NT2/D1 (cell line): ENCODE results near the gene TMC2.
"Not testable (repeated sequence)": the region's sequence is repeated elsewhere in the genome, so short reads cannot be mapped to it uniquely, and the experiment has no call there.

ENCODE experiments used
- DNase-seq: peaks from one replicate; pipeline ENCODE4 v3.0.0-alpha.2; 2011; ENCODE audit warnings: low read depth, low spot score
- H3K27me3 ChIP-seq: 2 replicates; pipeline ENCODE4 v1.6.0; 2011; ENCODE audit warnings: mild to moderate bottlenecking; ENCODE audit not compliant: insufficient read length, insufficient read depth
- H3K36me3 ChIP-seq: 2 replicates; pipeline ENCODE4 v1.6.1; 2011; ENCODE audit warnings: mild to moderate bottlenecking, low read length, mixed read lengths; ENCODE audit not compliant: insufficient read depth, insufficient read length
- H3K4me1 ChIP-seq: 2 replicates; pipeline ENCODE4 v1.5.1; 2011; ENCODE audit not compliant: insufficient read depth, insufficient read length
- H3K4me3 ChIP-seq: 2 replicates; pipeline ENCODE4 v1.5.1; 2011; ENCODE audit warnings: low read depth; ENCODE audit not compliant: insufficient read length
- H3K9ac ChIP-seq: 2 replicates; pipeline ENCODE4 v1.6.0; 2011; ENCODE audit warnings: low read depth; ENCODE audit not compliant: insufficient read length
- H3K9me3 ChIP-seq: 2 replicates; pipeline ENCODE4 v1.5.1; 2011; ENCODE audit warnings: mild to moderate bottlenecking, low read length; ENCODE audit not compliant: insufficient read depth
- SUZ12 ChIP-seq: IDR thresholded peaks from 2 replicates; pipeline ENCODE4 v1.6.1; 2011; ENCODE audit not compliant: insufficient read length, insufficient read depth; ENCODE audit errors: extremely low read depth
- YY1 ChIP-seq: IDR thresholded peaks from 2 replicates; pipeline ENCODE4 v1.6.1; 2011; ENCODE audit not compliant: insufficient read length, insufficient read depth
- ZNF274 ChIP-seq: IDR thresholded peaks from 2 replicates; pipeline ENCODE4 v1.6.1; 2011; ENCODE audit warnings: mild to moderate bottlenecking, low read depth, low read length

Gene TMC2

DNA sequence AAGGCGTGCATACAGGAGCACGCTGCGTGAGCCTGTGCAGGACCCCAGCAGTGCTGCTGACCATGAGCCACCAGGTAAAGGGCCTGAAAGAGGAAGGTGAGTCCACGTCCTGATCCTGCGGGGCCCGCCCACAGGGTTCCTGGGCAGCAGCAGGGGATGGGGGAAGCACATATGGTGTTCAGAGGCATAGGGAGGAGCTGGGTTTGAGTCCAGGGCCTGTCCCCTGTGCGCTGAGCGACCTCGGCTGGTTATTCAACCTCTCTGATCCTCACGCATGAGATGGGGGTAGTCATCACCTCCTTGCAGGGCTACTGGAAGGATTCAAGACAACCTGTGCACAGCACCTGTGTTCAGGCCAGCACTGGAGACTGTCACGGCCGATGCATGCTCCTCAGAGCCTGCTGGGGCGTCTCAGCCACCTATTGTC is at the start of gene TMC2:
Gene TMC2, plus strand, starts transcription at position 14 of the 427 bp plus-strand sequence. Its CDS starts 49 bp downstream, at position 63.
- Histone ChIP-seq H3K27me3 (peaks cover 19% of the 10 kb centered on the region), H3K4me3 (no peak within 1 kb of the TSS), H3K4me1 (peaks cover 9% of the 10 kb centered on the region), H3K36me3 (no peaks in the 10 kb centered on the region), H3K9ac (no peak within 1 kb of the TSS), H3K9me3 (no peaks in the 10 kb centered on the region)
- no peak for DNase-seq
- TF ChIP-seq YY1 (no peak), SUZ12 (no peak), ZNF274 (no peak)

DNA sequence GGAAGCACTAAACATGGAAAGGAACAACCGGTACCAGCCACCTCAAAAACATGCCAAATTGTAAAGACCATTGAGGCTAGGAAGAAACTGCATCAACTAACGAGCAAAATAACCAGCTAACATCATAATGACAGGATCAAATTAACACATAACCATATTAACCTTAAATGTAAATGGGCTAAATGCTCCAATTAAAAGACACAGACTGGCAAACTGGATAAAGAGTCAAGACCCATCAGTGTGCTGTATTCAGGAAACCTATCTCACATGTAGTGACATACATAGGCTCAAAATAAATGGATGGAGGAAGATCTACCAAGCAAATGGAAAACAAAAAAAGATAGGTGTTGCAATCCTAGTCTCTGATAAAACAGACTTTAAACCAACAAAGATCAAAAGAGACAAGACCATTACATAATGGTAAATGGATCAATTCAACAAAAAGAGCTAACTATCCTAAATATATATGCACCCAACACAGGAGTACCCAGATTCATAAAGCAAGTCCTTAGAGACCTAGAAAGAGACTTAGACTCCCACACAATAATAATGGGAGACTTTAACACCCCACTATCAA is 33.5 kb upstream of the TMC2 start:
- H3K4me3 ChIP-seq, H3K9ac ChIP-seq, H3K9me3 ChIP-seq, DNase-seq, H3K27me3 ChIP-seq, H3K4me1 ChIP-seq: not testable (repeated sequence)
- H3K36me3 ChIP-seq = peaks cover 10% of the 10 kb centered on the region

DNA sequence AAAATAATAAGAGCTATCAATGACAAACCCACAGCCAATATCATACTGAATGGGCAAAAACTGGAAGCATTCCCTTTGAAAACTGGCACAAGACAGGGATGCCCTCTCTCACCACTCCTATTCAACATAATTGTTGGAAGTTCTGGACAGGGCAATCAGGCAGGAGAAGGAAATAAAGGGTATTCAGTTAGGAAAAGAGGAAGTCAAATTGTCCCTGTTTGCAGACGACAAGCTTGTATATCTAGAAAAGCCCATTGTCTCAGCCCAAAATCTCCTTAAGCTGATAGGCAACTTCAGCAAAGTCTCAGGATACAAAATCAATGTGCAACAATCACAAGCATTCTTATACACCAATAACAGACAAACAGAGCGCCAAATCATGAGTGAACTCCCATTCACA is 31.6 kb upstream of the TMC2 start:
- H3K4me1 ChIP-seq, H3K36me3 ChIP-seq, H3K9me3 ChIP-seq, DNase-seq, H3K4me3 ChIP-seq, H3K9ac ChIP-seq: not testable (repeated sequence)
- peaks cover 17% of the 10 kb centered on the region for H3K27me3 ChIP-seq

DNA sequence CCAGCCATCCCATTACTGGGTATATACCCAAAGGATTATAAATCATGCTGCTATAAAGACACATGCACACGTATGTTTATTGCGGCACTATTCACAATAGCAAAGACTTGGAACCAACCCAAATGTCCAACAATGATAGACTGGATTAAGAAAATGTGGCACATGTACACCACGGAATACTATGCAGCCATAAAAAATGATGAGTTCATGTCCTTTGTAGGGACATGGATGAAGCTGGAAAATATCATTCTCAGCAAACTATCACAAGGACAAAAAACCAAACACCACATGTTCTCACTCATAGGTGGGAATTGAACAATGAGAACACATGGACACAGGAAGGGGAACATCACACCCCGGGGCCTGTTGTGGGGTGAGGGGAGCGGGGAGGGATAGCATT is 29.9 kb upstream of the TMC2 start:
- H3K4me3 ChIP-seq, H3K9me3 ChIP-seq, H3K36me3 ChIP-seq, DNase-seq, H3K4me1 ChIP-seq, H3K9ac ChIP-seq: not testable (repeated sequence)
- H3K27me3 ChIP-seq = peaks cover 33% of the 10 kb centered on the region

- DNase-seq = no peak
- Histone ChIP-seq H3K9me3 (no peaks in the 10 kb centered on the region), H3K36me3 (no peaks in the 10 kb centered on the region), H3K27me3 (peaks cover 43% of the 10 kb centered on the region), H3K4me3 (no peak overlapping the region), H3K9ac (no peak overlapping the region), H3K4me1 (no peaks in the 10 kb centered on the region)
- no peak for TF ChIP-seq SUZ12
- no peak for TF ChIP-seq YY1
- TF ChIP-seq ZNF274 = no peak
These were observed 28.9 kb upstream of the TMC2 start for GRCh38 chr20:2507464-2507863.

DNA sequence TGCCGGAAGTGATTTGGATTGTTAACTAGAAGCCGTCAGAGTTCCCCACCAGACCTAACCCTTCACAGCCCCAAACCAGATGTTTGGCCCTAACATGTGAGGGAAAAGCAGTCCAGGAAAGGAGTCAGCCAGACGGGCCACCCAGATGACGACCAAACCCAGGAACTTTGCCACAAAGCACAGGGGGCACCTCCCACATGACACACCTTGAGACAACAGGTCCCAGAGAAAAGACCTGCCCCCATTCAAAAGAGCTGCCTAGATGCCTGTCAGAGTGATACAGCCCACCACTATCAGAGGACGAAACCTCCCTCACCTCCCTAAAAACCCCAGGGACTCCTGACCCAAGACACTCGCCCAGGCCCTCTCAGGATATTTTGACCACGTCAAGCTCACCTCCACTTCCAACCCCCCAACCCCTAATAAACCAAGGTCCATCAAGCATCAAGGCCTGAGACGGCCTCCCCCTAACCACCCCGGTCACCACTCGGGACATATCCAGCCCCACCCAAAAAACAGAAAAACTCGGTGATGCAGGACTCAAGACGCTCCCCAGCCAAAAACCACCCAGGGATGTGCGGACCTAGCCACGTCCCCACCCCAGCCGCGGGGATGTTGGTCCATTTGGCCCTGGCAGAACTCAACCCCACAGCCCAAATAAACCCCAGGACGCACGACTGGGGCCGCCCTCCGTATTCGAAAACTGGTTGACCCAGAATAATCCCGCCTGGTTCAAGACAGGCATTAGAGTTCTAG is 28.3 kb upstream of the TMC2 start:
- Histone ChIP-seq H3K9me3 (no peaks in the 10 kb centered on the region), H3K36me3 (no peaks in the 10 kb centered on the region), H3K4me3 (peak overlapping the region; percentile 76), H3K4me1 (no peaks in the 10 kb centered on the region), H3K9ac (peak overlapping the region; percentile 86), H3K27me3 (peaks cover 49% of the 10 kb centered on the region)
- no peak for DNase-seq
- no peak for TF ChIP-seq ZNF274
- no peak for TF ChIP-seq YY1
- TF ChIP-seq SUZ12 = no peak

- peak; percentile 72 for DNase-seq
- H3K36me3 ChIP-seq = no peaks in the 10 kb centered on the region
- H3K4me1 ChIP-seq = no peaks in the 10 kb centered on the region
- peak within 1 kb of the TSS; percentile 76 for H3K4me3 ChIP-seq
- H3K27me3 ChIP-seq = peaks cover 57% of the 10 kb centered on the region
- H3K9ac ChIP-seq = peak within 1 kb of the TSS; percentile 86
- H3K9me3 ChIP-seq = no peaks in the 10 kb centered on the region
- no peak for TF ChIP-seq SUZ12
- TF ChIP-seq ZNF274 = no peak
- no peak for TF ChIP-seq YY1
These were observed 27.5 kb upstream of the TMC2 start, which contains the start of gene ZNF343 for GRCh38 chr20:2508631-2509467. TSS of gene ZNF343 (minus strand) at chr20:2508915. CDS start at chr20:2493895, 15,020 bp downstream.
